PC-3 (cell line): ENCODE results near the gene TMEM59L. TPM values are rescaled to one million over a fixed set of nuclear protein-coding genes. Genes with fewer than 3 reads are reported as not detected.

Experiments
- ATAC-seq: fragments of 200-7000 bp; cut with Tn5 transposase; 2 replicates; pipeline ENCODE4 v1.9.1; 2020; ENCODE audit warnings: mild to moderate bottlenecking, moderate library complexity
- BruUV-seq: library from RNA; stranded (reverse); fragments of 400-500 nt; replicated peaks from 2 replicates; lab custom pipeline; 2021; lab: Mats Ljungman, UMichigan
- CTCF ChIA-PET: fragments of 300-600 bp; sonication (Branson Sonifier 250); formaldehyde crosslinking; loops from one replicate; lab custom pipeline; 2022; ENCODE audit warnings: antibody characterized with exemption; lab: Charles Lee
- POLR2A ChIA-PET: fragments of 300-600 bp; sonication (Branson Sonifier 250); formaldehyde crosslinking; loops from one replicate; lab custom pipeline; 2022; ENCODE audit warnings: antibody characterized with exemption; ENCODE audit not compliant: unreplicated experiment; lab: Charles Lee
- DNase-seq: peaks from one replicate; pipeline ENCODE4 v3.0.0-alpha.2; 2015
- H2AFZ ChIP-seq: fragments of 300-600 bp; sonication (generic); 2 replicates; pipeline ENCODE4 v1.6.0; 2016; ENCODE audit warnings: antibody characterized with exemption, low read length
- H3F3A ChIP-seq: fragments of 300-600 bp; sonication (generic); one replicate; pipeline ENCODE4 v1.6.0; 2017; ENCODE audit warnings: antibody characterized with exemption, low read length, control low read depth, mild to moderate bottlenecking; ENCODE audit not compliant: unreplicated experiment
- H3K27ac ChIP-seq: fragments of 300-600 bp; sonication (generic); 2 replicates; pipeline ENCODE4 v1.5.1; 2016; ENCODE audit warnings: mild to moderate bottlenecking, low read length
- H3K27me3 ChIP-seq: fragments of 300-600 bp; sonication (generic); 2 replicates; pipeline ENCODE4 v1.6.1; 2016; ENCODE audit warnings: low read length, mixed read lengths
- H3K36me3 ChIP-seq: fragments of 300-600 bp; sonication (generic); 2 replicates; pipeline ENCODE4 v1.6.1; 2016; ENCODE audit warnings: low read depth, mixed run types, low read length, mixed read lengths
- H3K4me1 ChIP-seq: fragments of 300-600 bp; sonication (generic); 2 replicates; pipeline ENCODE4 v1.5.1; 2016; ENCODE audit warnings: low read length; ENCODE audit not compliant: insufficient read depth
- H3K4me2 ChIP-seq: fragments of 300-600 bp; sonication (generic); 2 replicates; pipeline ENCODE4 v1.6.0; 2016; ENCODE audit warnings: low read length
- H3K4me3 ChIP-seq: fragments of 300-600 bp; sonication (generic); 2 replicates; pipeline ENCODE4 v1.5.1; 2016; ENCODE audit warnings: mild to moderate bottlenecking, low read length, mixed read lengths
- H3K79me2 ChIP-seq: fragments of 300-600 bp; sonication (generic); 2 replicates; pipeline ENCODE4 v1.6.1; 2017; ENCODE audit warnings: low read length, mixed read lengths
- H3K9ac ChIP-seq: fragments of 300-600 bp; sonication (generic); 2 replicates; pipeline ENCODE4 v1.6.0; 2016; ENCODE audit warnings: mild to moderate bottlenecking, low read length
- H3K9me2 ChIP-seq: fragments of 300-600 bp; sonication (generic); replicated peaks from 2 replicates; pipeline ENCODE4 v1.6.1; 2016; ENCODE audit warnings: mixed run types, low read length, mixed read lengths
- H3K9me3 ChIP-seq: fragments of 300-600 bp; sonication (generic); 2 replicates; pipeline ENCODE4 v1.6.1; 2016; ENCODE audit warnings: low read length, mixed read lengths
- H4K20me1 ChIP-seq: fragments of 300-600 bp; sonication (generic); 2 replicates; pipeline ENCODE4 v1.6.1; 2016; ENCODE audit warnings: low read length, mixed read lengths
- EZH2 ChIP-seq: fragments of 300-600 bp; sonication (generic); IDR thresholded peaks from one replicate; pipeline ENCODE4 v1.6.1; 2017; ENCODE audit warnings: antibody characterized with exemption, mild to moderate bottlenecking, low read length; ENCODE audit not compliant: unreplicated experiment
- EZH2phosphoT487 ChIP-seq: fragments of 300-600 bp; sonication (generic); IDR thresholded peaks from 2 replicates; pipeline ENCODE4 v1.6.1; 2018; ENCODE audit warnings: mild to moderate bottlenecking, antibody characterized with exemption, low read length, borderline replicate concordance
- intact Hi-C: fragments of 100-400 bp; cut with micrococcal nuclease; formaldehyde crosslinking; loops from 2 replicates; pipeline ENCODE4 v1.9.0; 2023
- total RNA-seq: library from RNA; depleted of rRNA; stranded (reverse); fragments of >200 nt; gene quantifications from 2 replicates; pipeline ENCODE4 v1.2.3, GENCODE V29; 2014
- TF ChIP-seq, protein P1 (sequence below): fragments of 300-600 bp; sonication (generic); conservative IDR thresholded peaks from 2 replicates; pipeline ENCODE4 v1.5.1; 2017; ENCODE audit warnings: antibody characterized with exemption, low read depth, mild to moderate bottlenecking, low read length

The TMEM59L gene
- total RNA-seq, 1 experiment from 2014 or later: 0.44 TPM

GRCh38 chr19:18574691-18575291 is 37.9 kb upstream of the TMEM59L start:
- H3K36me3 ChIP-seq: peaks cover 32% of the 10 kb centered on the region
- H3F3A ChIP-seq: no peaks in the 10 kb centered on the region
- no peaks in the 10 kb centered on the region for H3K27me3 ChIP-seq
- H3K9me3 ChIP-seq: no peaks in the 10 kb centered on the region
- no peak overlapping the region for H3K4me3 ChIP-seq
- no peak overlapping the region for H3K4me2 ChIP-seq
- intact Hi-C loops: loop anchor here (5.0 kb wide), 1 partner anchor 112 kb away; no protein-coding TSS in a partner anchor
- CTCF ChIA-PET: no interaction called here
- peaks cover 32% of the 10 kb centered on the region for H4K20me1 ChIP-seq
- no peak overlapping the region for H3K27ac ChIP-seq
- TF ChIP-seq, protein P1, sequence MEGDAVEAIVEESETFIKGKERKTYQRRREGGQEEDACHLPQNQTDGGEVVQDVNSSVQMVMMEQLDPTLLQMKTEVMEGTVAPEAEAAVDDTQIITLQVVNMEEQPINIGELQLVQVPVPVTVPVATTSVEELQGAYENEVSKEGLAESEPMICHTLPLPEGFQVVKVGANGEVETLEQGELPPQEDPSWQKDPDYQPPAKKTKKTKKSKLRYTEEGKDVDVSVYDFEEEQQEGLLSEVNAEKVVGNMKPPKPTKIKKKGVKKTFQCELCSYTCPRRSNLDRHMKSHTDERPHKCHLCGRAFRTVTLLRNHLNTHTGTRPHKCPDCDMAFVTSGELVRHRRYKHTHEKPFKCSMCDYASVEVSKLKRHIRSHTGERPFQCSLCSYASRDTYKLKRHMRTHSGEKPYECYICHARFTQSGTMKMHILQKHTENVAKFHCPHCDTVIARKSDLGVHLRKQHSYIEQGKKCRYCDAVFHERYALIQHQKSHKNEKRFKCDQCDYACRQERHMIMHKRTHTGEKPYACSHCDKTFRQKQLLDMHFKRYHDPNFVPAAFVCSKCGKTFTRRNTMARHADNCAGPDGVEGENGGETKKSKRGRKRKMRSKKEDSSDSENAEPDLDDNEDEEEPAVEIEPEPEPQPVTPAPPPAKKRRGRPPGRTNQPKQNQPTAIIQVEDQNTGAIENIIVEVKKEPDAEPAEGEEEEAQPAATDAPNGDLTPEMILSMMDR: no peak
- TF ChIP-seq EZH2 (no peak), EZH2phosphoT487 (no peak)
- H3K9ac ChIP-seq: no peak overlapping the region
- H3K9me2 ChIP-seq: no peaks in the 10 kb centered on the region
- ATAC-seq: no peak
- POLR2A ChIA-PET: no interaction called here
- H3K4me1 ChIP-seq: peaks cover 15% of the 10 kb centered on the region
- no peak for DNase-seq
- no TSS peak for BruUV-seq
- H3K79me2 ChIP-seq: peaks cover 38% of the 10 kb centered on the region
- H2AFZ ChIP-seq: no peak overlapping the region

- Histone ChIP-seq H4K20me1 (peaks cover 32% of the 10 kb centered on the region), H3K9ac (no peak overlapping the region), H3K4me1 (peaks cover 12% of the 10 kb centered on the region), H3K27ac (no peak overlapping the region), H3F3A (no peaks in the 10 kb centered on the region), H3K9me3 (no peaks in the 10 kb centered on the region), H3K36me3 (peaks cover 32% of the 10 kb centered on the region), H3K27me3 (no peaks in the 10 kb centered on the region), H3K4me2 (no peak overlapping the region), H2AFZ (no peak overlapping the region), H3K4me3 (no peak overlapping the region), H3K9me2 (no peaks in the 10 kb centered on the region), H3K79me2 (peaks cover 38% of the 10 kb centered on the region)
- POLR2A ChIA-PET: no interaction called here
- intact Hi-C loops: no loop called here
- no peak for TF ChIP-seq EZH2phosphoT487
- TF ChIP-seq, protein P1: no peak
- TF ChIP-seq EZH2: no peak
- no TSS peak for BruUV-seq
- DNase-seq (no peak), ATAC-seq (no peak)
- CTCF ChIA-PET: no interaction called here
These were observed 36.3 kb upstream of the TMEM59L start for GRCh38 chr19:18576383-18576782.

GRCh38 chr19:18577365-18577914 is 35.2 kb upstream of the TMEM59L start:
- intact Hi-C loops: no loop called here
- no peak for TF ChIP-seq EZH2phosphoT487
- TF ChIP-seq, protein P1: no peak
- no peak for TF ChIP-seq EZH2
- Histone ChIP-seq H3K9me3 (no peaks in the 10 kb centered on the region), H3K4me3 (no peak overlapping the region), H3K36me3 (peaks cover 32% of the 10 kb centered on the region), H4K20me1 (peaks cover 26% of the 10 kb centered on the region), H3F3A (no peaks in the 10 kb centered on the region), H3K4me2 (no peak overlapping the region), H3K27ac (no peak overlapping the region), H3K9ac (no peak overlapping the region), H3K27me3 (no peaks in the 10 kb centered on the region), H3K4me1 (peaks cover 12% of the 10 kb centered on the region), H3K79me2 (peaks cover 30% of the 10 kb centered on the region), H2AFZ (no peak overlapping the region), H3K9me2 (no peaks in the 10 kb centered on the region)
- DNase-seq: no peak
- POLR2A ChIA-PET: no interaction called here
- CTCF ChIA-PET: no interaction called here
- BruUV-seq: no TSS peak
- no peak for ATAC-seq
